GM21619 (cell line): ENCODE measurements around the gene VPS26B.
"Not testable (repeated sequence)": the region's sequence is repeated elsewhere in the genome, so short reads cannot be mapped to it uniquely, and the experiment has no call there.

Experiments used
- ATAC-seq: cut with Tn5 transposase; IDR thresholded peaks from one replicate; pipeline ENCODE4 v1.9.1; 2021; ENCODE audit not compliant: unreplicated experiment

VPS26B gene

GRCh38 chr11:134278356-134278755 lies 53.9 kb downstream of the VPS26B start:
- no peak for ATAC-seq

DNA sequence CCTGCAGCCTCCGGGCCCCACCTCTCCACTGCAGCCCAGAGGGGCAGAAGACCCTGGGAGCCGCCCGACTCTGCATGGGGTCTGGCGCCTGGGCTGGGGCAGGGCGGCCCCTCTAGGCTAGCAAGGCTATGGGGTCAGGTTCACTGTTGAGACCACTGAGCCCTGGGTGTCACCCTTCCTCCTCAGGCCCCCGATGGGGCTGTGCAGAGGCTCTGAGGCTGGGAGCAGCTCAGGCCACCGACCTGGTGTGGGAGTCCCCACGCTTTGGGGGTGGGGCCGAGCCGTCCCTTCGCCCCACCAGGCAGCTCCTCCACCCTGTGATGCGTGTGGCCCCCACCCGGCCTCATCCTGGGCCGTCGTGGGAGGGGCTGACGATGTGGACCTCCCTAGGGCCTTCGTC lies 57.2 kb downstream of the VPS26B start:
- not testable (repeated sequence) for ATAC-seq

DNA sequence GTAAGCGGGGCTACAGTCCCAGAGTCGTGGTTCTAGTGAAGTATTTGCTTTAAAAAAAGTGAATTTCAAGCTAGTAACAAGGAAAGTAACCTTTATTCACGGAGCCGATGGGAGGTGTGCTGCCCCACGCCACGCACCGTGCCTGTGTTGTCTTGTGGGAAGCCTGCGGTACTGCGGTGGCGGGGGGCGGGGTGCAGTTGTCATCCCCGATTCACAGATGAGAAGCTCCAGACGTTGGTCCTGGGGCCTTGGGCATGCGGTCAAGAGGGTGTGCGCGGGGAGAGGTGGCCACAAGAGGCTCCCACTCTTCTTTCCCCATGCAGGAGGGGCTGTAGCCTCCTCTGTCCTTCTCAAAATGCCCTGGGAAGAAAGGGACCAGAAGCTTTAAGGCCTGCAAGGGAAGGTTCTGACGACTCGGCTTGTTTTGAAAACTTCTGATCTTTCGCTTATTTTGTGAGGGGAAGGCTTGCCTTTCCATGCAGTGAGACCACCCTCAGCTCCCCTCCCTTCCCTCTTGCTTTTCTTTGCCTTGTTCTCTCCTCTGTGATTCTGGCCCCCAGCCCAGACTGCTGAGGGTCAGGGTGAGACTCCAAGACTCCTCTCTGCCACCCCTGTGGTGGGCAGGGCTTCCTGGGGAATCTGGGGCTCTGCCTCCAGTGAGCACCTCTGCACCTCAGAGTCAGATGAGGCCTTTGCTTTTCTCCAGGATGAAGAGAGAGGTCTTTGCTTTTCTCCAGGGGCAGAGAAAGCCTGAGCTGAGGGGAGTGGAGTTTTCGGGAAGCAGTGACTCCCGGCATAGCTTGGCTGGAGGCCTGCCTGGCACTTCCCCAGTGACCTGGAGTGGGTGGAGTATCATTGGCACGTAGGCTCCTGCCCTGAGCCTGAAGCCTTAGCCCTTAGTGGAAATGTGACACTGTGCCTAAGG lies 57.9 kb downstream of the VPS26B start:
- no peak for ATAC-seq

DNA sequence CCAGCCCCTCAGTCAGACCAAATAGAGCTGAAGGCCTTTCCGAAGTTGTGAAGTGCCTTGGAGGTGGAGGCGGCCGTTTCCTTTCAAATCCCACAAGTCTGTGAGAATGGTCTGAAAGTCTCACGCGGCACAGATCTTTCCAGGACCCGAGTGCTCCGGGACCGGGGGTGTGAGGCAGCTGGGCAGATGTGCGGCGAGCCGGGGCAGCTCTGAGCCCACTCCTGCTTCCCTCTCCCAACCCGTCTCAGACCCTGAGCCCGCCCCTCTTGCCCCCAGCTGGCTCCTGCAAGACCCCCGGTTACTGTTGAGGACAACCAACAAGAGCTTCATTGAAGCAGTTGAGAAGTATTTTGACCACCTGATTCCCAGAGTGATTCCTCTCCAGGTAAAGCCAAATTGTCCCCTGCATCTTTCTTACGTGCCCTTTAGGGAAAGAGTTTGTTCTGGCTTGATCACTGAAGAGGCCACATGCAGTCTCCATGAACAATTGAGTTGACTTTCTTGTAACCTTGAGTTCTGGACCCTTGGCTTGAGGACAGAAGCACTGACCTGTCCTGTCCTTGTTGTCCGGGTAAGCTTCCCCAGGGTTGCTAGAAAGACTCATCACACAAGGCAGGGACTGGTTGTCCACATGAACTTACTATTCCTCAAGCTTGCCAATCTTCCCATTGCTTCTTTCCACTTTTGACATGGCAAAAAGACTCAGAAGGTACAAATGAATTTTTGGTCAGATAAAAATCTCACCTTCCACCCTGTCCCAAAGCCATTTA lies 59.2 kb downstream of the VPS26B start:
- ATAC-seq = no peak

DNA sequence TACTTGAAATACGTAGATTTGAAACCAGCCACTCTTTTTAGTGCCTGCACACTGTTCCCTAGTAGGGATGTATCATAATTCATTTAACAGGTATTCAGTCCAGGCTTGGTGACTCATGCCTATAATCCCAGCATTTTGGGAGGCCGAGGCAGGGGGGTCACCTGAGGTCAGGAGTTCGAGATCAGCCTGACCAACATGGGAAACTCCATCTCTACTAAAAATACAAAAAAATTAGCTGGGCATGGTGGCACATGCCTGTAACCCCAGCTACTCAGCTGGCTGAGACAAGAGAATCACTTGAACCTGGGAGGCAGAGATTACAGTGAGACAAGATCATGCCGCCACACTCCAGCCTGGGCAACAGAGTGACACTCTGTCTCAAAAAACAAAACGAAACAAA lies 59.9 kb downstream of the VPS26B start:
- ATAC-seq = not testable (repeated sequence)

DNA sequence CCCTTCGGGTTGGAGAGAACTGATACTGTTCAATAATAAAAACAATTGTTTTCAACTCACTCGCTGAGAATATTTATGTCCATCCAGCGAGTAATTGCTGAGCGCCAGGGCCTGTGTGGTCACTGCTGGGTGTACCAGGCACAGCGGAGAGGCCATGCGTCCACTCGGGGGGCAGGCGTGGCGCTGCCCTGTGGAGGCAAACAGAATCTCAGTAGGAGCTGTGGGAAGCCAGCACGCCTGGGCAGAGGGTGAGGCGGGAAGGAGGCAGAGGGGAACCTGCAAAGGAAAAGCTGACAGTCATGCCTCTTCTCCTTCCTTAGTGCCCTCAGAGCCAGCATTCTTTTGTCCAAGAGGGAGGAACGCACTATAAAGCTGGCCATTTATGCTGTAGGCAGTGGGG lies 63.1 kb downstream of the VPS26B start:
- ATAC-seq = no peak

DNA sequence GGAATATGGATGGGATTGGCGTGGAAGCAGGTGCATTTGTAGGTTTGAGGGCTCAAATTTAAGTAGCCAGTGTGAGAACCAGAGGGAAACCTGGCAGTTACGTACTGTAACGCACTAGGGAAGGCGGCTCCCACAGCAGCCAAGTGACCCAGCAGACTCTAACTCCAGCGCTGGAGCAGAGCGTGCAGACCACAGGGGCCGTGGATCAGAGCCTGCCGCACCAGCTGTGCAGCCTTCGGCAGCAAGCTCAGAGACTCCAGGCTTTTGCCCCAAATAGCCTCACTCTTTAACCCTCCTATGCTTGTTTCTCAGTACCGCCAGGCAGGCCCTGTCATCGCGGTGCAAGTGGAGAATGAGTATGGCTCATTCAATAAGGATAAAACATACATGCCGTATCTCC lies 64.0 kb downstream of the VPS26B start:
- ATAC-seq = no peak

- no peak for ATAC-seq
Observed at GRCh38 chr11:134289167-134289566, 64.7 kb downstream of the VPS26B start.

DNA sequence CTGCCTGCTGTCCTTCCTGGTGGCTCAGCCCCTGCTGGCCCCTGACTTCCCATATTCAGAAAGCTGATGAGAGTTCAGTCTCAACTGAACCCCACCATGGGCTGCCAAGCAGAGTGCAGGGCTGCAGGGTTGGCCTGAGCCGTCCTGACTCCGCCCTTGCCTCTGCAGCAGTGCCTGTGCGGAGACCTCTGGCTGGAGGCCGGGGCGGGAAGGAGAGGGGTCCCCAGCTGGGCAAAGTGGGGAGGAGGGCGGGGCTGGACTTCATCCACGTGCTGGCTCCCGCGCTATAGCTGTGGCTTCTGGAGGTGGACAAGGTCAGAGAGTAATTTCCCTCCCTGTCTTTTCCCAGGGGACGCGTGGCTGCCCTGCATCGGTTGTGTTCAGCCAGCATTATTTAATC lies 65.3 kb downstream of the VPS26B start:
- ATAC-seq = no peak

- ATAC-seq = no peak
Observed at GRCh38 chr11:134290646-134291045, 66.2 kb downstream of the VPS26B start.

DNA sequence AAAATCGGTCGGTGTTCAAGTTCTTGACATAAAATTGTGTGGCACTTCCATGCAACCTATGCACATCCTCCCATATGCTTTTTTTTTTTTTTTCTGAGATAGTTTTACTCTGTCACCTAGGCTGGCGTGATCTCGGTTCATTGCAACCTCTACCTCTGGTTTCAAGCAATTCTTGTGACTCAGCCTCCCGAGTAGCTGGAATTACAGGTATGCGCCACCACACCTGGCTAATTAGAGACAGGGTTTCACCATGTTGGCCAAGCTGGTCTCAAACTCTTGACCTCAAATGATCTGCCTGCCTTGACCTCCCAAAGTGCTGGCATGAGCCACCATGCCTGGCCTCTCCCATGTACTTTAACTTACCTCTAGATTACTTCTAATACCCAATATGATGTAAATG lies 66.7 kb downstream of the VPS26B start:
- no peak for ATAC-seq

- no peak for ATAC-seq
Observed at GRCh38 chr11:134292661-134293060, 68.2 kb downstream of the VPS26B start.

GRCh38 chr11:134293119-134294113 lies 68.9 kb downstream of the VPS26B start:
- ATAC-seq = no peak

DNA sequence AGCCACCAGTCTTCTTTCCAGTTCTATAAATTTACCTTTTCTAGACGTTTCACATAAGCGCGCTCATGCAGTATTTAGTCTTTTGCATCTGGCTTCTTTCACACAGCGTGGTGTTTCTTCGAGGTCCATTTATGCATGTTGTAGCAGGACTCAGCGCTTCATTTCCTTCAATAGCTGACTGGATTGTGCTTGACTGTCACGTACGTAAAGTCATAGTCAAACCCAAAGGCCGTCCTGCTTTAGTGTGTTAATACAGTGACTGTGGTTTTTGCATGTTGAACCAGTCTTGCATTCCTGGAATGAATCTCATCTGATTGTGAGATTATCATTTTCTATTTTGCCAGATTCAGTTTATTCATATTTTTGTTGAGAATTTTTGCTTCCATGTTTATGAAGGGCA lies 70.2 kb downstream of the VPS26B start:
- no peak for ATAC-seq
